ENCODE results near the gene KIR2DL4. TPM values are rescaled to one million over a fixed set of nuclear protein-coding genes. Genes with fewer than 3 reads are reported as not detected.
"Not testable (repeated sequence)": the region's sequence is repeated elsewhere in the genome, so short reads cannot be mapped to it uniquely, and the experiment has no call there.

The KIR2DL4 gene
- total and polyA plus RNA-seq, 2 donors, result 0.19 TPM; not detected in 1

DNA sequence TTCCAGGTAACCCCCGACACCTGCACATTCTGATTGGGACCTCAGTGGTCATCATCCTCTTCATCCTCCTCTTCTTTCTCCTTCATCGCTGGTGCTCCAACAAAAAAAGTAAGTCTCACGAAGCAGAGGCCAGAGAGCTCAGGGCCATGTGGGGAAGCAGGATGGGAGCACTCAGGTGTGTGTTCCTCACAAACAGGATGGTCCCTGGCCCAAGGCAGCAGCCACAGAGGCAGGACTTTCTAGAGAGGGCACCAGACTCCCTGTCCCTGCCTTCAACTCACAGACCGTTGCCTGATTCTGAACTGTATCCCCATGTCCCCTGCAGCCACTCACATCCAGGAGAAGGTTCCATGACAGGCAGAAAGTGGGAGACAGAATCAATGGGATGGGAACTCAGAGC is 20.5 kb upstream of the KIR2DL4 start:
- not testable (repeated sequence) for H3K27ac ChIP-seq (ENCODE audit: low read depth); H3K4me1 ChIP-seq (ENCODE audit: insufficient read depth); H3K4me3 ChIP-seq (ENCODE audit: low read depth, low read length); DNase-seq (ENCODE audit: extremely low spot score); H3K36me3 ChIP-seq (ENCODE audit: insufficient read depth)
- WGBS, result 73% methylated on average over 4 of the region's 4 CpGs

DNA sequence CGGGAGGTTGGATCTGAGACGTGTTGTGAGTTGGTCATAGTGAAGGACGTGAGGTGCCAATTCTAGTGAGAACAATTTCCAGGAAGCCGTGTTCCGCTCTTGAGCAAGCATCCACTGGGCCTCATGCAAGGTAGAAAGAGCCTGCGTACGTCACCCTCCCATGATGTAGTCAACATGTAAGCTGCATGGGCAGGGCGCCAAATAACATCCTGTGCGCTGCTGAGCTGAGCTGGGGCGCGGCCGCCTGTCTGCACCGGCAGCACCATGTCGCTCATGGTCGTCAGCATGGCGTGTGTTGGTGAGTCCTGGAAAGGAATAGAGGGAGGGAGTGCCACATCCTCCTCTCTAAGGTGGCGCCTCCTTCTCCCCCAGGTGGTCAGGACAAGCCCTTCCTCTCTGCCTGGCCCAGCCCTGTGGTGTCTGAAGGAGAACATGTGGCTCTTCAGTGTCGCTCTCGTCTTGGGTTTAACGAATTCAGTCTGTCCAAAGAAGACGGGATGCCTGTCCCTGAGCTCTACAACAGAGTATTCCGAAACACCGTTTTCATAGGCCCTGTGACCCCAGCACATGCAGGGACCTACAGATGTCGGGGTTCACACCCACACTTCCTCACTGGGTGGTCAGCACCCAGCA is 17.2 kb upstream of the KIR2DL4 start:
- H3K36me3 ChIP-seq (ENCODE audit: insufficient read depth); H3K4me1 ChIP-seq (ENCODE audit: insufficient read depth); H3K27ac ChIP-seq (ENCODE audit: low read depth); DNase-seq (ENCODE audit: extremely low spot score); H3K4me3 ChIP-seq (ENCODE audit: low read depth, low read length): not testable (repeated sequence)
- 84% methylated on average over 24 of the region's 24 CpGs for WGBS

DNA sequence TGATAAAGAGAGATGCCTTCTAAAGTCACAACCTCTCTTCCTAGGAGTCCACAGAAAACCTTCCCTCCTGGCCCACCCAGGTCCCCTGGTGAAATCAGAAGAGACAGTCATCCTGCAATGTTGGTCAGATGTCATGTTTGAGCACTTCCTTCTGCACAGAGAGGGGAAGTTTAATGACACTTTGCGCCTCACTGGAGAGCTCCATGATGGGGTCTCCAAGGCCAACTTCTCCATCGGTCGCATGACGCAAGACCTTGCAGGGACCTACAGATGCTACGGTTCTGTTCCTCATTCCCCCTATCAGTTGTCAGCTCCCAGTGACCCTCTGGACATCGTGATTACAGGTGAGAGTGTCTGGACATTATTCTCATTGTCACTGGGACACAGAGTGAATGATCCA is 15.3 kb upstream of the KIR2DL4 start:
- WGBS, result 74% methylated on average over 6 of the region's 6 CpGs
- H3K4me3 ChIP-seq (ENCODE audit: low read depth, low read length); H3K4me1 ChIP-seq (ENCODE audit: insufficient read depth); H3K27ac ChIP-seq (ENCODE audit: low read depth); DNase-seq (ENCODE audit: extremely low spot score); H3K36me3 ChIP-seq (ENCODE audit: insufficient read depth): not testable (repeated sequence)

DNA sequence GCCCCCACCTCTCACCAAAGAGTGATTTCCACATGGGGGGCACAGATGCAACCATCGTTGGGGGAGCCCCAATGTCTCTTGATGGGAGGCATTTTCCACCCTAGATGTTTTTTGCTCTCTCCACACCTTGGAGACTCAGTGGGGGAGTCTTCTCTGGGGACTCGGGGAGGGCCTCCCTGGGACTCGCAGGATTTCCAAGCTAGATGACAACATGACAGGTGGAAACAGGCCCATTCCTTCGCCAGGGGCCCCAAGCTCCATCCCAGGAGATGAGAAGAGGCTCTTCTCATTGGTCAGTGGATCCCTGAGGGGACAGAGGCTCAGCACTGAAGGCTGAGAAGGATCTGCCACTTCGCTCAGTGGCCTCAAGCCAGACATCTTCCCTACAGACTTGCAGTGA is 12.7 kb upstream of the KIR2DL4 start:
- Histone ChIP-seq H3K36me3 (ENCODE audit: insufficient read depth) (no peaks in the 10 kb centered on the region), H3K4me3 (ENCODE audit: low read depth, low read length) (no peak overlapping the region), H3K4me1 (ENCODE audit: insufficient read depth) (no peaks in the 10 kb centered on the region), H3K27ac (ENCODE audit: low read depth) (no peak overlapping the region)
- 64% methylated on average over 5 of the region's 5 CpGs for WGBS
- no peak for DNase-seq (ENCODE audit: extremely low spot score)

DNA sequence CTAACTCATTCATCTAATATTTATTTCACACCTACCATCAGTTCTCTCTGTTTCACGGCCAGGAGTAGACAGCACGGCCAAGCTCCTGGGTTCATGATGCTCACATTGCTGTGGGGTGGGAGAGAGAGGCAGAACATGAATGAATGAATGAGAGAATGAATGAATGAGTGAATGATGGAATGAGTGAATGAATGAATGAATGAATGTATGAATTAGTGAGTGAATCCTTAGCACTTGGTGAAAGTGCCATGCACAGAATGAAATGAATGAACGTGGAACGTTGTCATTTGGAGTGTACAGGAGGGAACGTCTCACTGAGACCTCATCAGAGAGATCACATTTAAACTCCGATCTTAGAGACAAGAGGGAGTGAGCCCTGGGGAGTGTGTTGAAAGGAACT is 11.9 kb upstream of the KIR2DL4 start:
- H3K4me1 ChIP-seq (ENCODE audit: insufficient read depth), result no peaks in the 10 kb centered on the region
- no peak for DNase-seq (ENCODE audit: extremely low spot score)
- H3K36me3 ChIP-seq (ENCODE audit: insufficient read depth), result no peaks in the 10 kb centered on the region
- H3K4me3 ChIP-seq (ENCODE audit: low read depth, low read length), result no peak overlapping the region
- 66% methylated on average over 6 of the region's 6 CpGs for WGBS
- no peak overlapping the region for H3K27ac ChIP-seq (ENCODE audit: low read depth)

DNA sequence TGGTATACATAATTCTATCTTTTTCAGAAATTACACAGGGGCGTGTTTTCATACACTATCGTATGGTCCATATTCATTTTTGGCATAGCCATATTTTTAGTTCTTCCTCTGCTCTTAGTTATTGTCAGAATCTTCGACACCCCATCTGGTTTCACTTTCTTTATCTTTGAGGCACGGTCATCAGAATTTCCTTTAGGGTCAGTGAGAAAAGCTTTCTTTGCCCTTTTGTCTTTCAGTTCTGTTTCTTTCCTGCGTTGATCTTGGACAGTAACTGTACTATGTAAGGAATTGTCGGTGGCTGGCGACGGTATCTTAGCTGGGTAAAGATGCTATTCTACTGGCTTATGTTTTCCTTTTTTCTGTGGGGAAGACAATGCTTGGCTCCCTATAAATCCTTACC is 10.6 kb upstream of the KIR2DL4 start:
- 66% methylated on average over 8 of the region's 8 CpGs for WGBS
- Histone ChIP-seq H3K4me3 (ENCODE audit: low read depth, low read length) (no peak overlapping the region), H3K4me1 (ENCODE audit: insufficient read depth) (no peaks in the 10 kb centered on the region), H3K36me3 (ENCODE audit: insufficient read depth) (no peaks in the 10 kb centered on the region), H3K27ac (ENCODE audit: low read depth) (no peak overlapping the region)
- no peak for DNase-seq (ENCODE audit: extremely low spot score)

DNA sequence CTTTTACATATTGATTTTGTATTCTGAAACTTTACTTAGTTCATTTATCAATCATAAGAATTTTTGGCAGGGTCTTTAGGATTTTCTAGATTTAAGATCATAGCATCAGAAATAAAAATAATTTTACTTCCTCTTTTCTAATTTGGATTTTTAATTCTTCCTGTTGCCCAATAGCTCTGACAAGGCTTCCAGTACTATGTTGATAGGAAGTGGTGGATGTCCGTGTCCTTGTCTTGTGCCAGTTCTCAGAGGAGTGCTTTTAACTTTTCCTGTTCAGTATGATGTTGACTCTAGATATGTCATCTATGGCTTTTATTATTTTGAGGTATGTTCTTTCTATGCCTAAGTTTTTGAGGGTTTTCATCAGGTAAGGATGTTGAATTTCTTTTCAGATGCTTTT is 7.7 kb upstream of the KIR2DL4 start:
- no peaks in the 10 kb centered on the region for H3K36me3 ChIP-seq (ENCODE audit: insufficient read depth)
- H3K4me1 ChIP-seq (ENCODE audit: insufficient read depth), result no peaks in the 10 kb centered on the region
- DNase-seq (ENCODE audit: extremely low spot score), result no peak
- H3K4me3 ChIP-seq (ENCODE audit: low read depth, low read length), result no peak overlapping the region
- no peak overlapping the region for H3K27ac ChIP-seq (ENCODE audit: low read depth)
- WGBS, result 62% methylated on average over 1 of the region's 1 CpG

DNA sequence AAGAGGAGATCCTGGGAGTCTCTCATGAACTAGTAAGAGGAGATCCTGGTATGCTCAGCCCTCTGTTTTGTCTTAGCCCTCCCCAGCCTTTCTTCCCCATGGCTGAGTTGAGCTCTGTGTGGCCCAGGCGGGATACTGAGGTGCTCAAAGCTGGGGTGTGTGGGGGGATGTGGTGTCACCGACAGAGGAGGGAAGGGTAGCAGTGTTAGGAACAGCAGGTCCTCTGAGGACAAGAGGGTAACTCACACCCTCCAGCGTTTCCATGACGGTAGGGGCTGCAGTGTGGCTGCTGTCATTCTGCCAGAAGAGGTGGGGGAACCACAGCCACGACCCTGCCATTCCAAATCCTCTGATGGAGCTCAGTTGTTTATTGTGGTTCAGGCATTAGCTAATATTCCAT is 691 bp downstream of the KIR2DL4 start:
- Histone ChIP-seq H3K4me1 (ENCODE audit: insufficient read depth) (no peaks in the 10 kb centered on the region), H3K36me3 (ENCODE audit: insufficient read depth) (no peaks in the 10 kb centered on the region), H3K4me3 (ENCODE audit: low read depth, low read length) (no peak overlapping the region), H3K27ac (ENCODE audit: low read depth) (no peak overlapping the region)
- no peak for DNase-seq (ENCODE audit: extremely low spot score)
- 64% methylated on average over 5 of the region's 5 CpGs for WGBS

DNA sequence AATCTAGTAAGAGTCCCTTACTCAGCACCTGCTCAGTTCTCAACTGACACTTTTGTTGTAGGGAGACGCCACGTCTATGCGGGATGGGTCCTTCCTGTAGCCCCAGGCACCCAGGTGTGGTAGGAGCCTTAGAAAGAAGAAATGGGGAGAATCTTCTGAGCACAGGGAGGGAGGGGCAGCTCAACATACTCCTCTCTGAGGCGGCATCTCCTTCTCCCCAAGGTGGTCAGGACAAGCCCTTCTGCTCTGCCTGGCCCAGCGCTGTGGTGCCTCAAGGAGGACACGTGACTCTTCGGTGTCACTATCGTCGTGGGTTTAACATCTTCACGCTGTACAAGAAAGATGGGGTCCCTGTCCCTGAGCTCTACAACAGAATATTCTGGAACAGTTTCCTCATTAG is 1.2 kb downstream of the KIR2DL4 start:
- no peaks in the 10 kb centered on the region for H3K4me1 ChIP-seq (ENCODE audit: insufficient read depth)
- no peak overlapping the region for H3K4me3 ChIP-seq (ENCODE audit: low read depth, low read length)
- H3K27ac ChIP-seq (ENCODE audit: low read depth), result no peak overlapping the region
- DNase-seq (ENCODE audit: extremely low spot score), result no peak
- no peaks in the 10 kb centered on the region for H3K36me3 ChIP-seq (ENCODE audit: insufficient read depth)
- whole genome bisulfite sequencing, result 89% methylated on average over 10 of the region's 10 CpGs

DNA sequence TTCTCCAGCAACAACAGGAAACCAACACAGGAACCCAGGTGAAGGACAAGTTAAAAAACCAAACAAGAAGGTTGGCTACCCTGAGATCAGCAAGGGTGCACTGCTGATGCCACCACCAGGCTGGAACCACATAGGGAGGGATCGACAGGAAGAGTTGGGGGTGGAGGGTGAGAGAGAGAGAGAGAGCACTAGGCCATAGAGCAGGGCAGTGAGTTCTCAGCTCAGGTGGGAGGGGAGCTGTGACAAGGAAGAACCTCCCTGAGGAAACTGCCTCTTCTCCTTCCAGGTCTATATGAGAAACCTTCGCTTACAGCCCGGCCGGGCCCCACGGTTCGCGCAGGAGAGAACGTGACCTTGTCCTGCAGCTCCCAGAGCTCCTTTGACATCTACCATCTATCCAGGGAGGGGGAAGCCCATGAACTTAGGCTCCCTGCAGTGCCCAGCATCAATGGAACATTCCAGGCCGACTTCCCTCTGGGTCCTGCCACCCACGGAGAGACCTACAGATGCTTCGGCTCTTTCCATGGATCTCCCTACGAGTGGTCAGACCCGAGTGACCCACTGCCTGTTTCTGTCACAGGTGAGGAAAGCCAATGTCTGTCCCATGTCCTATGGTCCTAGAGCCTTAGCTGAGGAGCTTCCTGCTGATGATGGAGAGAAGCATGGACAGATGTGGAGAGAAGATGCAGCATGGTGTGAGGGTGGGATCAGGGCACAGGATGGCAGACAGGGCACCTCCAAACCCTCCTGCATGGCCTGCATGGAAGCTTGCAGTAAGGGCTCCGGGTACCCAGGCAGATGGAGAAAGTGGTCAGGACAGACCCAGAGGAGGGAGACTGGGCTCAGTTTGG is 2.5 kb downstream of the KIR2DL4 start:
- Histone ChIP-seq H3K27ac (ENCODE audit: low read depth) (no peak overlapping the region), H3K36me3 (ENCODE audit: insufficient read depth) (no peaks in the 10 kb centered on the region), H3K4me1 (ENCODE audit: insufficient read depth) (no peaks in the 10 kb centered on the region), H3K4me3 (ENCODE audit: low read depth, low read length) (no peak overlapping the region)
- WGBS, result 83% methylated on average over 14 of the region's 14 CpGs
- no peak for DNase-seq (ENCODE audit: extremely low spot score)

DNA sequence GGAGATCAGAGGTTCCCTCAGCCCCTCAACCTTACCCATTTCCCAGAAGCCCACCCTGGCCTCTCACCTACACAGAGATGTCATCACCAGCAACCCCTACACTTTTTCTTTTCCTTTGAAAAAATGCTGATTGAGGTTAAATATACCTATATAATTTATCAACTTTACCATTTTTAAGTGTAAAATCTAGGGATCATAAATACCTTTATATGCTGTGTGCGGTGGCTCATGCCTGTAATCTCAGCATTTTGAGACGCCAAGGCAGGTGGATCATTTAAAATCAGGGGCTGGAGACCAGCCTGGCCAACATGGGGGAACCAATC is 3.1 kb downstream of the KIR2DL4 start:
- Histone ChIP-seq H3K27ac (ENCODE audit: low read depth) (no peak overlapping the region), H3K4me3 (ENCODE audit: low read depth, low read length) (no peak overlapping the region), H3K4me1 (ENCODE audit: insufficient read depth) (no peaks in the 10 kb centered on the region), H3K36me3 (ENCODE audit: insufficient read depth) (no peaks in the 10 kb centered on the region)
- WGBS, result 56% methylated on average over 2 of the region's 2 CpGs
- DNase-seq (ENCODE audit: extremely low spot score), result no peak

DNA sequence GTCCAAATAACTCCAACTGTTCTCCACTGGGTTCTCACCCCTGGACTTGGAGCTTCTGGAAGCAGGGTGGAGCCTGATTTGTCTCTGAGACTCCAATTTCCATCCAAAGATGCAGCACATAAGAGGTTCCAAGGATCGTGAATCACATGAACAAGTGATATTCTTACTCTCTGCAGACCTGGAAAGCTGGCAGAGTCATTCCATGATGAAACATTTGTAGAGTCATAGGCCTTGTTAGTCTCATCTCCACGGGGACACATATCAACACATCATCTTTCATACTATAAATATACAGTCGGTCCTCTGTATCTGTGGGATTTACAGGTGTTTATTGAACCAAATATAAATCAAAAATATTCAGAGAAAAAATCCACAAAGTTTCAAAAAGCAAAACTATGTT is 11.2 kb downstream of the KIR2DL4 start:
- WGBS, result 57% methylated on average over 3 of the region's 3 CpGs
- H3K27ac ChIP-seq (ENCODE audit: low read depth); H3K36me3 ChIP-seq (ENCODE audit: insufficient read depth); H3K4me1 ChIP-seq (ENCODE audit: insufficient read depth); DNase-seq (ENCODE audit: extremely low spot score); H3K4me3 ChIP-seq (ENCODE audit: low read depth, low read length): not testable (repeated sequence)

DNA sequence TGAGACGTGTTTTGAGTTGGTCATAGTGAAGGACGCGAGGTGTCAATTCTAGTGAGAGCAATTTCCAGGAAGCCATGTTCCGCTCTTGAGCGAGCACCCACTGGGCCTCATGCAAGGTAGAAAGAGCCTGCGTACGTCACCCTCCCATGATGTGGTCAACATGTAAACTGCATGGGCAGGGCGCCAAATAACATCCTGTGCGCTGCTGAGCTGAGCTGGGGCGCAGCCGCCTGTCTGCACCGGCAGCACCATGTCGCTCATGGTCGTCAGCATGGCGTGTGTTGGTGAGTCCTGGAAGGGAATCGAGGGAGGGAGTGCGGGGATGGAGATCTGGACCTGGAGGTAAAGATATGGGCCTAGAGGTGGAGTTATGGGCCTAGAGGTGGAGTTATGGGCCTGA is 12.8 kb downstream of the KIR2DL4 start, which contains the start of gene KIR3DL1:
TSS of gene KIR3DL1 (plus strand) at position 218 of the 400 bp plus-strand sequence.
- WGBS, result 86% methylated on average over 17 of the region's 17 CpGs
- not testable (repeated sequence) for H3K4me1 ChIP-seq (ENCODE audit: insufficient read depth); H3K27ac ChIP-seq (ENCODE audit: low read depth); H3K36me3 ChIP-seq (ENCODE audit: insufficient read depth); H3K4me3 ChIP-seq (ENCODE audit: low read depth, low read length); DNase-seq (ENCODE audit: extremely low spot score)

DNA sequence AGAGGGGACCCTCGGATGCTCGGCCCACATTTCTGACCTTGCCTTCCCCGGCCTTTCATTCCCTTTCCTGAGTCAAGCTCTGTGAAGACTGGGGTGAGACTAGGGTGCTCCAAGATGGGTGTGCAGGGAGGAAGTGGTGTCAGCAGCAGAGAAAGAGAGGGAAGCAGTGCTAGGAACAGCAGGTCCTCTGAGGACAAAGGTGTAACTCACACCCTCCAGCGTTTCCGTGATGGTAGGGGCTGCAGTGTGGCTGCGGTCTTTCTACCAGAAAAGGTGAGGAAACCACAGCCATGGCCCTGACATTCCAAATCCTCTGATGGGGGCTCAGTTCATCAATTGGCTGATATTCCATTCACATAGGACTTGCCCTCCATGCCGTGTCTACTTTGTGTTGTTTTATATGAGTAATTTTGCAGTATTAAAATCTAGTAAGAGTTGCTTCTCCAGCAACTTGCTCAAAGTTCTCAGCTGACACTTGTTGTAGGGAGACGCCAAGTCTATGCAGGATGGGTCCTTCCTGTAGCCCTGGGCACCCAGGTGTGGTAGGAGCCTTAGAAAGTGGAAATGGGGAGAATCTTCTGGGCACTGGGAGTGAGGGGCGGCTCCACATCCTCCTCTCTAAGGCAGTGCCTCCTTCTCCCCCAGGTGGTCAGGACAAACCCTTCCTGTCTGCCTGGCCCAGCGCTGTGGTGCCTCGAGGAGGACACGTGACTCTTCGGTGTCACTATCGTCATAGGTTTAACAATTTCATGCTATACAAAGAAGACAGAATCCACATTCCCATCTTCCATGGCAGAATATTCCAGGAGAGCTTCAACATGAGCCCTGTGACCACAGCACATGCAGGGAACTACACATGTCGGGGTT is 14.5 kb downstream of the KIR2DL4 start:
- no peak for DNase-seq (ENCODE audit: extremely low spot score)
- Histone ChIP-seq H3K4me3 (ENCODE audit: low read depth, low read length) (no peak overlapping the region), H3K4me1 (ENCODE audit: insufficient read depth) (no peaks in the 10 kb centered on the region), H3K27ac (ENCODE audit: low read depth) (no peak overlapping the region), H3K36me3 (ENCODE audit: insufficient read depth) (no peaks in the 10 kb centered on the region)
- WGBS, result 79% methylated on average over 15 of the region's 15 CpGs

Data from urinary bladder (tissue), 4 donors.